ENCODE results near the gene SLC4A4.

- TF ChIP-seq, protein P1, sequence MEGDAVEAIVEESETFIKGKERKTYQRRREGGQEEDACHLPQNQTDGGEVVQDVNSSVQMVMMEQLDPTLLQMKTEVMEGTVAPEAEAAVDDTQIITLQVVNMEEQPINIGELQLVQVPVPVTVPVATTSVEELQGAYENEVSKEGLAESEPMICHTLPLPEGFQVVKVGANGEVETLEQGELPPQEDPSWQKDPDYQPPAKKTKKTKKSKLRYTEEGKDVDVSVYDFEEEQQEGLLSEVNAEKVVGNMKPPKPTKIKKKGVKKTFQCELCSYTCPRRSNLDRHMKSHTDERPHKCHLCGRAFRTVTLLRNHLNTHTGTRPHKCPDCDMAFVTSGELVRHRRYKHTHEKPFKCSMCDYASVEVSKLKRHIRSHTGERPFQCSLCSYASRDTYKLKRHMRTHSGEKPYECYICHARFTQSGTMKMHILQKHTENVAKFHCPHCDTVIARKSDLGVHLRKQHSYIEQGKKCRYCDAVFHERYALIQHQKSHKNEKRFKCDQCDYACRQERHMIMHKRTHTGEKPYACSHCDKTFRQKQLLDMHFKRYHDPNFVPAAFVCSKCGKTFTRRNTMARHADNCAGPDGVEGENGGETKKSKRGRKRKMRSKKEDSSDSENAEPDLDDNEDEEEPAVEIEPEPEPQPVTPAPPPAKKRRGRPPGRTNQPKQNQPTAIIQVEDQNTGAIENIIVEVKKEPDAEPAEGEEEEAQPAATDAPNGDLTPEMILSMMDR (IDR thresholded peaks at IDR 0.05): no peak
- no peak for TF ChIP-seq POLR2A (IDR thresholded peaks at IDR 0.05)
These were observed 130.7 kb downstream of the SLC4A4 start for GRCh38 chr4:71469541-71469940.

Data from vagina (tissue), 2 donors.